ENCODE results near the gene QKI.
"Not testable (repeated sequence)": the region's sequence is repeated elsewhere in the genome, so short reads cannot be mapped to it uniquely, and the experiment has no call there.

The QKI gene

DNA sequence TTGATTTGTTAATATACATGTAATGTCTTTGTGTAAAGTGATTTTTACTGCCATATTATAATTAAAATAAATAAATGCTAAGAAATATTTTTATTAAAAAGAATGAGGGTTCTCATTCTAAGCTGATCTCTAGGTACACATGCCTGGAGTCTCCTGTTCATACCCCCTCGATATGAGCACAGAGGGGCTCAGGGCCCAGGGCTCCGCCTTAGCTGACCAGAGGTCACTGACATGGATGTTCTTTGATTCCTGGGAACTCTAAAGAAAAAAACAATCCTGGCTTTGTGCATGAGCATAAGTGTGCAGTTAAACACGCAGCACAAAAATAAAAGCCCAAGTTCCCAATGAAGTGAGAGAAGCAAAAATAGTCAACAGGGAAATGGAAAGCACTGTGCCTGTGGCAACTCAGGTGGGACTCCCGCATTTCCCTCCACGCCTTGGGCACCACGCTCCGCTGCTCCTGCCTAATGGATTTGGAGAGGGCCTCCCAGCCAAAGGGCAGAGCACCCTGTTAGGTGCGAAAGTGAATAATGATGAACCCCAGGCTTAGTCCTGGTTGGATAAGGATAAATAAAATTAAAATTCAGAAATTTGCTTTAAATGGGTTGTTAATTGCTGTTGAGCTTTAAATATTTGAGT, 33.3 kb upstream of the QKI start:
- H3K36me3 Mint-ChIP-seq (ENCODE audit: insufficient read depth): no peaks in the 10 kb centered on the region
- no peak for ATAC-seq (replicated peaks; ENCODE audit: extremely low read depth, poor library complexity, severe bottlenecking)
- no peak for DNase-seq (ENCODE audit: low spot score in 2 of 2)
- no peaks in the 10 kb centered on the region for H3K4me1 Mint-ChIP-seq
- no peak overlapping the region for H3K4me3 Mint-ChIP-seq
- no peak overlapping the region for H3K27ac Mint-ChIP-seq (ENCODE audit: low read depth)
- H3K27me3 Mint-ChIP-seq: peaks cover 23% of the 10 kb centered on the region
- no peaks in the 10 kb centered on the region for H3K9me3 Mint-ChIP-seq

DNA sequence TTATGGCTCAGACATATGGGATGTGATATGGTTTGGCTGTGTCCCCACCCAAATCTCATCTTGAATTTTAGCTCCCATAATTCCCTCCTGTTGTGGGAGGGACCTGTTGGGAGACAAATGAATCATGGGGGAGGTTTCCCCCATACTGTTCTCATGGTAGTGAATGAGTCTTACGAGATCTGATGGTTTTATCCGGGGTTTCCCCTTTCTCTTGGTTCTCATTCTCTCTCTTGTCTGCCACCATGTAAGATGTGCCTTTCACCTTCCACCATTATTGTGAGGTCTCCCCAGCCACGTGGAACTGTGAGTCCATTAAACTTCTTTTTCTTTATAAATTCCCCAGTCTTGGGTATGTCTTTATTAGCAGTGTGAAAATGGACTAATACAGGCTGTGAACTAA, 31.1 kb upstream of the QKI start:
- not testable (repeated sequence) for ATAC-seq (replicated peaks; ENCODE audit: extremely low read depth, poor library complexity, severe bottlenecking); DNase-seq (ENCODE audit: low spot score in 2 of 2); H3K4me1 Mint-ChIP-seq; H3K9me3 Mint-ChIP-seq; H3K36me3 Mint-ChIP-seq (ENCODE audit: insufficient read depth); H3K4me3 Mint-ChIP-seq; H3K27ac Mint-ChIP-seq (ENCODE audit: low read depth)
- peaks cover 20% of the 10 kb centered on the region for H3K27me3 Mint-ChIP-seq

DNA sequence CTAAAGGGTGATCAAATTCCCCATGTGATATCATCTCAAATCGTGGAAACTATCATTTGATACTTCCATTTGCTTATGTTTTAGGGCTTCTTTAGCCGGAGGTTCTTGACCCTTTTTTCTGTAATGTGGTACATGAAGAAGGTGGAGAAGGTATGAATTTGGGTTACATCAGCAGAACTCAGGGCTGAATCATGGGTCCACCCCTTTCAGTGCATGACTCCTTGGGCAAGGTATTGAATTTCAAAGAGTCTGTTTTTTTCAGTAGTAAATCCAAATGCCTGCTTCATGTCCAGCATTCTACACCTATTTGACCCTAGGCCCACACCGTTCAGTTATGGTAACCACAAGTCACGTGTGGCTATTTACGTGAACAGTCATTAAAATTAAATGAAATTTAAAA, 30.6 kb upstream of the QKI start:
- DNase-seq (ENCODE audit: low spot score in 2 of 2) (no peak), ATAC-seq (replicated peaks; ENCODE audit: extremely low read depth, poor library complexity, severe bottlenecking) (no peak)
- H3K27me3 Mint-ChIP-seq: peaks cover 20% of the 10 kb centered on the region
- no peak overlapping the region for H3K27ac Mint-ChIP-seq (ENCODE audit: low read depth)
- no peaks in the 10 kb centered on the region for H3K9me3 Mint-ChIP-seq
- H3K4me1 Mint-ChIP-seq: no peaks in the 10 kb centered on the region
- H3K4me3 Mint-ChIP-seq: no peak overlapping the region
- no peaks in the 10 kb centered on the region for H3K36me3 Mint-ChIP-seq (ENCODE audit: insufficient read depth)

DNA sequence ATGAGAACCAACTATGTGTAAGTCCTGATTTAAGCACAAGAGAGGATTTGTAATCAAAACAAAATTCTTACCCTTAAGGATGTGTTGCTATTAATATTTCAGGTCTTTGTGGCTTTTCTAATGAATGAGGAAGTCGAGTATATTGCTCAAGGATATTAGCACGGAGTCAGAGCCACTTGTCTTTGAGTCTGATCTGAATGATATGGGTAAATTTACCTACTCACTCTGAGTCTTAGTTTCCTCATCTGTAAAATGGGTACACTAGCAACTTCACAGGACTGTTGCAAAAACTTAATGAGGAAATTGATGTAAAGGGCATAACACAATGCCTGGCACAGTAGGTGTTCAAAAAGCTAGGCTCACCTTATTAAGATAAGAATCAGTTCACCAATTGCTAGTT, 30.0 kb upstream of the QKI start:
- H3K4me3 Mint-ChIP-seq: no peak overlapping the region
- H3K27me3 Mint-ChIP-seq: peaks cover 26% of the 10 kb centered on the region
- no peaks in the 10 kb centered on the region for H3K4me1 Mint-ChIP-seq
- no peaks in the 10 kb centered on the region for H3K36me3 Mint-ChIP-seq (ENCODE audit: insufficient read depth)
- no peaks in the 10 kb centered on the region for H3K9me3 Mint-ChIP-seq
- H3K27ac Mint-ChIP-seq (ENCODE audit: low read depth): no peak overlapping the region
- DNase-seq (ENCODE audit: low spot score in 2 of 2) (no peak), ATAC-seq (replicated peaks; ENCODE audit: extremely low read depth, poor library complexity, severe bottlenecking) (no peak)

DNA sequence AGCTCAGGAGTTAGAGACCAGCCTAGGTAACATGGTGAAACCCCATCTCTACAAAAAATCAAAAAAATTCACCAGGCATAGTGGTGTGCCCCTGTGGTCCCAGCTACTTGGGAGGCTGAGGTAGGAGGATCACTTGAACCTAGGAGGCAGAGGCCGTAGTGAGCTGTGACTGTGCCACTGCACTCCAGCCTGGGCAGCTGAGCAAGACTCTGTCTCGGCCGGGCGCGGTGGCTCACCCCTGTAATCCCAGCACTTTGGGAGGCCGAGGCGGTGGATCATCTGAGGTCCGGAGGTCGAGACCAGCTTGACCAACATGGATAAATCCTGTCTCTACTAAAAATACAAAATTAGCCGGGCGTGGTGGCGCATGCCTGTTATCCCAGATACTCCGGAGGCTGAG, 29.0 kb upstream of the QKI start:
- H3K27ac Mint-ChIP-seq (ENCODE audit: low read depth); ATAC-seq (replicated peaks; ENCODE audit: extremely low read depth, poor library complexity, severe bottlenecking); H3K4me3 Mint-ChIP-seq; H3K36me3 Mint-ChIP-seq (ENCODE audit: insufficient read depth); H3K4me1 Mint-ChIP-seq; H3K9me3 Mint-ChIP-seq; DNase-seq (ENCODE audit: low spot score in 2 of 2): not testable (repeated sequence)
- peaks cover 33% of the 10 kb centered on the region for H3K27me3 Mint-ChIP-seq

DNA sequence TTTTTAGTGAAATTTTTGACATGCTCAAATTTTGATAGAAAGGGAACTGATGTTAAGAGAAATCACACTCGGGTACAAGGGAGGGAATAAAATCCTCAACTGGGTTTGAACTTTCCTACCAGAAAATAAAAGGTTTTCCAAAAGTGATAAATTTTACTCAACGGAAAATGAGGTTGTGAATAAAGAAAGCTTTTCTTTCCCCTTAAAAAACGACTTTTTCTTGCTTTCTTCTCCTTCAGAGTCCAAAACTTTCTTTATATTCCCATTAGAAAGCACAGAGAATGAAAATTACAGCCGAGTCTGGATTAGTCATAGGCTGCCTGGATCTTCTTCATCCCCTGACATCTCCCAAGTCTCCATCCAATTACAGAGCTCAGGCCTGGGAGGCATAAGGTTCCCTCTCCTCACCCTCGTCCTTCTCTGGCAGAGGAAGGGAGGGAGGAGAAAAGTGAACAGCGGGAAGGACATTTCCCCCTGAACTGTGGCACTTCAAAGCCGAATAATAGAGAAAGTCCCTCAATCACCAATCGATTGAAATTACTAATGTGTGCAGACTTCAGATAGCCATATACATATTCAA, 28.1 kb upstream of the QKI start:
- DNase-seq (ENCODE audit: low spot score in 2 of 2) (no peak), ATAC-seq (replicated peaks; ENCODE audit: extremely low read depth, poor library complexity, severe bottlenecking) (no peak)
- no peaks in the 10 kb centered on the region for H3K4me1 Mint-ChIP-seq
- no peak overlapping the region for H3K27ac Mint-ChIP-seq (ENCODE audit: low read depth)
- no peaks in the 10 kb centered on the region for H3K36me3 Mint-ChIP-seq (ENCODE audit: insufficient read depth)
- H3K4me3 Mint-ChIP-seq: no peak overlapping the region
- peaks cover 33% of the 10 kb centered on the region for H3K27me3 Mint-ChIP-seq
- no peaks in the 10 kb centered on the region for H3K9me3 Mint-ChIP-seq

DNA sequence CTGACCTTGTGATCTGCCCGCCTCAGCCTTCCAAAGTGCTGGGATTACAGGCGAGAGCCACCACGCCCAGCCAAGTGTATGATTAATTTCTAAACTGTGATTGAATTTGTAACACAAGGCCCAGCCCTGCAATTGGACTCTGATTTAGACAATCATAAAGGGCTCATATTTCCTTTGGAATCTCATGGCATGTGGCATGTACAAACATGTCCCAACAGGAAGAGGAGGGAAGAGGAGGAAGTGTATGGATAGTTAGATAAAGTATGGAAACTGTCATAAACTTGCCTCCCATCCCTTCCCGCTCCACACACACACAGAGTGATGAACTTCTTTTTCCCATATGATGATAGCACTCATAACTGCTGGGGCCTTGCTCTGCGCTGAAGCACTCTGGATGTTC, 27.2 kb upstream of the QKI start:
- H3K36me3 Mint-ChIP-seq (ENCODE audit: insufficient read depth): no peaks in the 10 kb centered on the region
- DNase-seq (ENCODE audit: low spot score in 2 of 2): no peak

DNA sequence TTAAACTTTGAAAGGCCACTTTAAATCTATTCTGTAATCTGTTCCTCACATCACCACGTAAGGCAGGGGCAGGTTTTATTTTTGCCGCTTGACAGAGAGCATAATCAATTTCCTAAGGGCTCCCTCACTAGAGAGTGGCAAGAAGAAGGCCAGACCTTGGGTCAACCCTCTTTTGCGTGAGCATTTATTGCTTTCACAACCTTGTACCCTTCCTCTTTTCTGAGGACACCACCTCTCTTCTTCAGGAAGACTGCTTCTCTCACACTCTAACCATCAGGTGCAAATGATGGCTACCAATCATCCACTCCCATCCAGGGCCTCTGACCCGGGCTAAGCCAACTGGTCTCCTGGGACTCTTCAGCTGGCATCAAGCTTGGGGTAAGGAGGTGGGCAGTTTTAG, 25.2 kb upstream of the QKI start:
- no peaks in the 10 kb centered on the region for H3K9me3 Mint-ChIP-seq
- H3K4me1 Mint-ChIP-seq: no peaks in the 10 kb centered on the region
- no peaks in the 10 kb centered on the region for H3K36me3 Mint-ChIP-seq (ENCODE audit: insufficient read depth)
- peaks cover 45% of the 10 kb centered on the region for H3K27me3 Mint-ChIP-seq
- DNase-seq (ENCODE audit: low spot score in 2 of 2) (no peak), ATAC-seq (replicated peaks; ENCODE audit: extremely low read depth, poor library complexity, severe bottlenecking) (no peak)
- no peak overlapping the region for H3K4me3 Mint-ChIP-seq
- H3K27ac Mint-ChIP-seq (ENCODE audit: low read depth): no peak overlapping the region

More for the DNA sequence above, 27.2 kb upstream of the QKI start:
- ATAC-seq (replicated peaks; ENCODE audit: extremely low read depth, poor library complexity, severe bottlenecking): no peak
- Mint-ChIP-seq H3K4me1 (no peaks in the 10 kb centered on the region), H3K27ac (ENCODE audit: low read depth) (no peak overlapping the region), H3K4me3 (no peak overlapping the region), H3K9me3 (no peaks in the 10 kb centered on the region), H3K27me3 (peaks cover 37% of the 10 kb centered on the region)

DNA sequence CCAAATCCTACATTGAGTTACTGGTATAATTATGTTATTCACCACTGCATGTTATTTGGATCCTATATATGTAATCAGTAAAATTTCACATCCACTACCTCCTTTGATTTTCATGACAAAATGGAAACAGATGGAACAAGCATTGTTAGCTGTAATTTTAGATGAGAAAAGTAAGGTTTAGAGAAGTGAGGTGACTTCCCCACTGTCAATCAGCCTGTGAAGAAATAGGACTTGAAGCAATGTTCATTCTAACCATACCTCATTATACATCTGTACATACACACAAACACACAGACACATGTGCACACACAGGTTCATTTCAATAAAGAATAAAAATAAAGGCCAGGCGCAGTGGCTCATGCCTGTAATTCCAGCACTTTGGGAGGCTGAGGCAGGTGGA, 23.7 kb upstream of the QKI start:
- DNase-seq (ENCODE audit: low spot score in 2 of 2): no peak
- no peak for ATAC-seq (replicated peaks; ENCODE audit: extremely low read depth, poor library complexity, severe bottlenecking)
- no peak overlapping the region for H3K27ac Mint-ChIP-seq (ENCODE audit: low read depth)
- no peaks in the 10 kb centered on the region for H3K4me1 Mint-ChIP-seq
- no peaks in the 10 kb centered on the region for H3K36me3 Mint-ChIP-seq (ENCODE audit: insufficient read depth)
- H3K27me3 Mint-ChIP-seq: peaks cover 56% of the 10 kb centered on the region
- no peaks in the 10 kb centered on the region for H3K9me3 Mint-ChIP-seq
- H3K4me3 Mint-ChIP-seq: no peak overlapping the region

DNA sequence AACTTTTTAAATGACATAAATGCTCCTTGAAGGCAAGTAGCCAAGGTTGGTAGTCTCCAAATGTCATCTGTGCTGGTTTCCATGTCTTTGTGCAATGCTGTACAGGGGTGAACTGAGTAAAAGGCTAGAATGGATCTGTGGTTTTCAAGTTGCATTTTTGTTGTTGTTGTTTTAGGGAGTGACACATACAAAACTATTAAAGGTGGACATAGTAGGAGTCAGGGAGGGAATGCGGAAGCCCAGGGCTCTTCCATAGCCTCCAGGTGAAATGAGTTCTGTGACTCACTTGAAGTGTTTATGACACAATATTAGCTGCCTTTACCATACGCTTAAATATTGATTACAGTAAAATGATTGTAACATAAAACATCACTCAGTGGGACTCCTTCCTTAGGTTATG, 22.5 kb upstream of the QKI start:
- Mint-ChIP-seq H3K4me1 (no peaks in the 10 kb centered on the region), H3K9me3 (no peaks in the 10 kb centered on the region), H3K36me3 (ENCODE audit: insufficient read depth) (no peaks in the 10 kb centered on the region), H3K27me3 (peaks cover 59% of the 10 kb centered on the region), H3K4me3 (no peak overlapping the region), H3K27ac (ENCODE audit: low read depth) (no peak overlapping the region)
- DNase-seq (ENCODE audit: low spot score in 2 of 2): no peak
- no peak for ATAC-seq (replicated peaks; ENCODE audit: extremely low read depth, poor library complexity, severe bottlenecking)

DNA sequence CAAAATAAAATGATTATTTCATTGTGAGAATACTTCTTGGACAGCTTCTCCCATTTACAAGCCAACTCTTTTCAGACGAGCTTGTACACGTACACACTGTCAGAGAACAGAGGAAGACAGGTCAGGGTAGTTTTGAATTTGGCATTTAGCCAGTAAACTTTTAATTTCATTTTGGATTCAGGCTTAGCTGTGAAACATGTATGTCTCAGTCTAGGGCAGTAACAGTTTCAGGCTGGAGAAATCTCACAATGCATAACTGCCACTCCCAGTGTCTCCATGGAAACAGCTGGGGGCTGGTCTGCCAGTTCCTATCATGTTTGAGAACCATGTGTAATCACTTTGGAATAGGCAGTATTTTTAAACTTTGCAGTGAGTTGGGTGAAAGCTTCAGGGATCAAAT, 22.0 kb upstream of the QKI start:
- DNase-seq (ENCODE audit: low spot score in 2 of 2): no peak
- no peaks in the 10 kb centered on the region for H3K4me1 Mint-ChIP-seq
- H3K27ac Mint-ChIP-seq (ENCODE audit: low read depth): no peak overlapping the region
- H3K4me3 Mint-ChIP-seq: no peak overlapping the region
- H3K27me3 Mint-ChIP-seq: peaks cover 64% of the 10 kb centered on the region
- ATAC-seq (replicated peaks; ENCODE audit: extremely low read depth, poor library complexity, severe bottlenecking): no peak
- no peaks in the 10 kb centered on the region for H3K9me3 Mint-ChIP-seq
- H3K36me3 Mint-ChIP-seq (ENCODE audit: insufficient read depth): no peaks in the 10 kb centered on the region

DNA sequence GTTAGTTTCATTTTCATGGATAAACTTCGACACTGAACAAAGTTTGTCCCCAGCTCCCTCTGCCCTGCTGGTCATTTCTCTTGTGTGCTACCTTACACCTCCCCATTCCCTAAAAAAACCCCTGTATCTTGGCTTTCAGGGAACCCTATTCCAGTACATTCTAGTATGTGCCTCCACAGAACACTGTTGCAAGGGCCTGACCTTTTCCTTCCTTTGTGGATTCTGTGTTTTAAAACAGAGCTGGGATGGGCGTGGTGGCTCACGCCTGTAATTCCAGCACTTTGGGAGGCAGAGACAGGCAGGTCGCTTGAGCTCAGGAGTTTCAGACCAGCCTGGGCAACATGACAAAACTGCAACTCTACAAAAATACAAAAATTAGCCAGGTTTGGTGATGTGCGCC, 20.6 kb upstream of the QKI start:
- no peak overlapping the region for H3K27ac Mint-ChIP-seq (ENCODE audit: low read depth)

DNA sequence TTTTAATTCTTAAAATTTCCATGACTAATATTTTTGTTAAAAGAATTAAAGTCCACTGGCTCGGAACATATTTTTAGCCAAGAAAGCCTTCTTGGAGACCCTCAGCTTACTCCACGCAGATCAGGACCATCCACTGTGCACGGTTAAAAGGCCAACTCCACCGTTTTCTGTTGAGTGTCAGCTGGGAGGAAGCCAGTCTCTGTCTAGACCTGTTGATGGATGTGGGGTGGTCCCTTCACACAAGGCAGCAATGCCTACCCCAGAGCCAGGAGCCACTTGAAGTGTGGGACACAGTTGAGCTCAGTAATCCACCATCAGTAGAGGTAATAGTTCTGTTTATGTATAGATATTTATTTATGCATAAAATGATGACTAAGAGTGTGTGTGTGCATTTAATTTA, 19.9 kb upstream of the QKI start:
- no peak for ATAC-seq (replicated peaks; ENCODE audit: extremely low read depth, poor library complexity, severe bottlenecking)
- Mint-ChIP-seq H3K27ac (ENCODE audit: low read depth) (no peak overlapping the region), H3K4me1 (no peaks in the 10 kb centered on the region), H3K36me3 (ENCODE audit: insufficient read depth) (no peaks in the 10 kb centered on the region), H3K27me3 (peaks cover 79% of the 10 kb centered on the region), H3K4me3 (no peak overlapping the region), H3K9me3 (no peaks in the 10 kb centered on the region)
- DNase-seq (ENCODE audit: low spot score in 2 of 2): no peak

More for the DNA sequence above, 20.6 kb upstream of the QKI start:
- Mint-ChIP-seq H3K4me3 (no peak overlapping the region), H3K4me1 (no peaks in the 10 kb centered on the region), H3K9me3 (no peaks in the 10 kb centered on the region), H3K27me3 (peaks cover 78% of the 10 kb centered on the region), H3K36me3 (ENCODE audit: insufficient read depth) (no peaks in the 10 kb centered on the region)
- DNase-seq (ENCODE audit: low spot score in 2 of 2) (no peak), ATAC-seq (replicated peaks; ENCODE audit: extremely low read depth, poor library complexity, severe bottlenecking) (no peak)
